HCT116 (cell line): ENCODE measurements around the gene PLCZ1.

Source experiments
- CEBPB ChIP-seq: IDR thresholded peaks from 2 replicates; pipeline ENCODE4 v1.6.1; 2012; ENCODE audit warnings: low read depth
- ELF1 ChIP-seq: IDR thresholded peaks from 2 replicates; pipeline ENCODE4 v1.6.1; 2012; ENCODE audit warnings: low read depth, borderline replicate concordance
- FOSL1 ChIP-seq: IDR thresholded peaks from 2 replicates; pipeline ENCODE4 v1.6.1; 2012; ENCODE audit warnings: low read depth
- JUND ChIP-seq: IDR thresholded peaks from 2 replicates; pipeline ENCODE4 v1.6.1; 2012
- POLR2A ChIP-seq: IDR thresholded peaks from 2 replicates; pipeline ENCODE4 v1.7.0; 2011; ENCODE audit warnings: borderline replicate concordance; ENCODE audit not compliant: insufficient read depth, insufficient read length; ENCODE audit errors: extremely low read depth
- POLR2AphosphoS5 ChIP-seq: IDR thresholded peaks from 2 replicates; pipeline ENCODE4 v1.6.1; 2011; ENCODE audit warnings: mild to moderate bottlenecking, low read depth, low read length, moderate library complexity
- SP1 ChIP-seq: IDR thresholded peaks from 2 replicates; pipeline ENCODE4 v1.6.1; 2012; ENCODE audit warnings: low read depth
- SRF ChIP-seq: IDR thresholded peaks from 2 replicates; pipeline ENCODE4 v1.6.1; 2012; ENCODE audit warnings: low read depth
- TCF7L2 ChIP-seq: IDR thresholded peaks from 2 replicates; pipeline ENCODE4 v1.7.0; 2011; ENCODE audit warnings: borderline replicate concordance, inconsistent platforms; ENCODE audit not compliant: insufficient read depth, insufficient read length; ENCODE audit errors: extremely low read depth
- ZFX ChIP-seq: fragments of 450-650 bp; IDR thresholded peaks from 2 replicates; pipeline ENCODE4 v1.6.1; 2017
- TF ChIP-seq, protein P1 (sequence below), 3 experiments: fragments of 200-600 bp in 1 of 3; sonication (generic) in 1 of 3; IDR thresholded peaks in 2 of 3; conservative IDR thresholded peaks in 1 of 3; 2 replicates each; pipeline ENCODE4 v1.5.1; 2012 to 2017; ENCODE audit warnings: low read depth in 2 of 3, low read length in 2 of 3, antibody characterized with exemption in 1 of 3, borderline replicate concordance in 1 of 3, control low read depth in 1 of 3, mild to moderate bottlenecking in 1 of 3, mixed read lengths in 1 of 3, mixed run types in 1 of 3, moderate library complexity in 1 of 3; ENCODE audit not compliant: insufficient read depth in 1 of 3
- TF ChIP-seq, protein P2 (sequence below): IDR thresholded peaks from 2 replicates; pipeline ENCODE4 v1.6.1; 2012; ENCODE audit warnings: low read depth
- TF ChIP-seq, protein P3 (sequence below): IDR thresholded peaks from 2 replicates; pipeline ENCODE4 v1.6.1; 2012

DNA sequence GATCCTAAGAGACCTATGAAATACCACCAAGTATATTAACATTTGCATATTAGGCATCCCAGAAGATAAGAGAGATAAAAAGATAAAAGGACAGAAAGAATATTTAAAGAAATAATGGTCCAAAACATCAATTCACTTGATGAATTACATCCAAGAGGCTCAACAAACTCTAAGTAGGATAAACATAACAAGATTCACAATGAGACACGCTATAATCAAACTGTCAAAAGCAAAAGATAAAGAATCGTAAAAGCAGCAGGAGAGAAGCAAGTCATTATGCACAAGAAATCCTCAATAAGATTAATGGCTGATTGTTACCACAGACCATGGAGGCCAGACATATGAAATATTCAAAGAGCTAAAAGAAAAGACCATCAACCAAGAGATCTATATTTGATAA is 79.6 kb downstream of the PLCZ1 start:
- TF ChIP-seq ZFX: no peak
- TF ChIP-seq, protein P1, sequence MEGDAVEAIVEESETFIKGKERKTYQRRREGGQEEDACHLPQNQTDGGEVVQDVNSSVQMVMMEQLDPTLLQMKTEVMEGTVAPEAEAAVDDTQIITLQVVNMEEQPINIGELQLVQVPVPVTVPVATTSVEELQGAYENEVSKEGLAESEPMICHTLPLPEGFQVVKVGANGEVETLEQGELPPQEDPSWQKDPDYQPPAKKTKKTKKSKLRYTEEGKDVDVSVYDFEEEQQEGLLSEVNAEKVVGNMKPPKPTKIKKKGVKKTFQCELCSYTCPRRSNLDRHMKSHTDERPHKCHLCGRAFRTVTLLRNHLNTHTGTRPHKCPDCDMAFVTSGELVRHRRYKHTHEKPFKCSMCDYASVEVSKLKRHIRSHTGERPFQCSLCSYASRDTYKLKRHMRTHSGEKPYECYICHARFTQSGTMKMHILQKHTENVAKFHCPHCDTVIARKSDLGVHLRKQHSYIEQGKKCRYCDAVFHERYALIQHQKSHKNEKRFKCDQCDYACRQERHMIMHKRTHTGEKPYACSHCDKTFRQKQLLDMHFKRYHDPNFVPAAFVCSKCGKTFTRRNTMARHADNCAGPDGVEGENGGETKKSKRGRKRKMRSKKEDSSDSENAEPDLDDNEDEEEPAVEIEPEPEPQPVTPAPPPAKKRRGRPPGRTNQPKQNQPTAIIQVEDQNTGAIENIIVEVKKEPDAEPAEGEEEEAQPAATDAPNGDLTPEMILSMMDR (IDR thresholded peaks at IDR 0.05 in 2 of 3, conservative IDR thresholded peaks at IDR 0.05 in 1 of 3; ENCODE audit: borderline replicate concordance in 1 of 3, insufficient read depth in 1 of 3, low read depth in 2 of 3, low read length in 2 of 3): no peak
- no peak for TF ChIP-seq JUND
- no peak for TF ChIP-seq POLR2AphosphoS5
- TF ChIP-seq, protein P2, sequence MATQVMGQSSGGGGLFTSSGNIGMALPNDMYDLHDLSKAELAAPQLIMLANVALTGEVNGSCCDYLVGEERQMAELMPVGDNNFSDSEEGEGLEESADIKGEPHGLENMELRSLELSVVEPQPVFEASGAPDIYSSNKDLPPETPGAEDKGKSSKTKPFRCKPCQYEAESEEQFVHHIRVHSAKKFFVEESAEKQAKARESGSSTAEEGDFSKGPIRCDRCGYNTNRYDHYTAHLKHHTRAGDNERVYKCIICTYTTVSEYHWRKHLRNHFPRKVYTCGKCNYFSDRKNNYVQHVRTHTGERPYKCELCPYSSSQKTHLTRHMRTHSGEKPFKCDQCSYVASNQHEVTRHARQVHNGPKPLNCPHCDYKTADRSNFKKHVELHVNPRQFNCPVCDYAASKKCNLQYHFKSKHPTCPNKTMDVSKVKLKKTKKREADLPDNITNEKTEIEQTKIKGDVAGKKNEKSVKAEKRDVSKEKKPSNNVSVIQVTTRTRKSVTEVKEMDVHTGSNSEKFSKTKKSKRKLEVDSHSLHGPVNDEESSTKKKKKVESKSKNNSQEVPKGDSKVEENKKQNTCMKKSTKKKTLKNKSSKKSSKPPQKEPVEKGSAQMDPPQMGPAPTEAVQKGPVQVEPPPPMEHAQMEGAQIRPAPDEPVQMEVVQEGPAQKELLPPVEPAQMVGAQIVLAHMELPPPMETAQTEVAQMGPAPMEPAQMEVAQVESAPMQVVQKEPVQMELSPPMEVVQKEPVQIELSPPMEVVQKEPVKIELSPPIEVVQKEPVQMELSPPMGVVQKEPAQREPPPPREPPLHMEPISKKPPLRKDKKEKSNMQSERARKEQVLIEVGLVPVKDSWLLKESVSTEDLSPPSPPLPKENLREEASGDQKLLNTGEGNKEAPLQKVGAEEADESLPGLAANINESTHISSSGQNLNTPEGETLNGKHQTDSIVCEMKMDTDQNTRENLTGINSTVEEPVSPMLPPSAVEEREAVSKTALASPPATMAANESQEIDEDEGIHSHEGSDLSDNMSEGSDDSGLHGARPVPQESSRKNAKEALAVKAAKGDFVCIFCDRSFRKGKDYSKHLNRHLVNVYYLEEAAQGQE: no peak
- no peak for TF ChIP-seq SP1
- no peak for TF ChIP-seq CEBPB
- no peak for TF ChIP-seq TCF7L2
- TF ChIP-seq SRF: no peak
- TF ChIP-seq ELF1: no peak
- TF ChIP-seq, protein P3, sequence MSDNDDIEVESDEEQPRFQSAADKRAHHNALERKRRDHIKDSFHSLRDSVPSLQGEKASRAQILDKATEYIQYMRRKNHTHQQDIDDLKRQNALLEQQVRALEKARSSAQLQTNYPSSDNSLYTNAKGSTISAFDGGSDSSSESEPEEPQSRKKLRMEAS: no peak
- TF ChIP-seq FOSL1: no peak
- TF ChIP-seq POLR2A: no peak
